SK-N-SH (cell line): ENCODE measurements around the gene PTPRF.

ENCODE experiments used
- USF1 ChIP-seq: IDR thresholded peaks from 2 replicates; pipeline ENCODE4 v1.4.0; 2012; ENCODE audit warnings: low read depth, borderline replicate concordance
- USF2 ChIP-seq: fragments of 150-350 bp; IDR thresholded peaks from 2 replicates; pipeline ENCODE4 v1.6.1; 2017; ENCODE audit warnings: antibody characterized with exemption, low read length, low read depth, borderline replicate concordance
- TF ChIP-seq, protein P1 (sequence below): fragments of 200-600 bp; sonication (generic); IDR thresholded peaks from 2 replicates; pipeline ENCODE4 v1.6.1; 2017; ENCODE audit warnings: antibody characterized with exemption, mild to moderate bottlenecking, moderate library complexity

GRCh38 chr1:43543567-43543966 lies 12.9 kb downstream of the PTPRF start:
- TF ChIP-seq, protein P1, sequence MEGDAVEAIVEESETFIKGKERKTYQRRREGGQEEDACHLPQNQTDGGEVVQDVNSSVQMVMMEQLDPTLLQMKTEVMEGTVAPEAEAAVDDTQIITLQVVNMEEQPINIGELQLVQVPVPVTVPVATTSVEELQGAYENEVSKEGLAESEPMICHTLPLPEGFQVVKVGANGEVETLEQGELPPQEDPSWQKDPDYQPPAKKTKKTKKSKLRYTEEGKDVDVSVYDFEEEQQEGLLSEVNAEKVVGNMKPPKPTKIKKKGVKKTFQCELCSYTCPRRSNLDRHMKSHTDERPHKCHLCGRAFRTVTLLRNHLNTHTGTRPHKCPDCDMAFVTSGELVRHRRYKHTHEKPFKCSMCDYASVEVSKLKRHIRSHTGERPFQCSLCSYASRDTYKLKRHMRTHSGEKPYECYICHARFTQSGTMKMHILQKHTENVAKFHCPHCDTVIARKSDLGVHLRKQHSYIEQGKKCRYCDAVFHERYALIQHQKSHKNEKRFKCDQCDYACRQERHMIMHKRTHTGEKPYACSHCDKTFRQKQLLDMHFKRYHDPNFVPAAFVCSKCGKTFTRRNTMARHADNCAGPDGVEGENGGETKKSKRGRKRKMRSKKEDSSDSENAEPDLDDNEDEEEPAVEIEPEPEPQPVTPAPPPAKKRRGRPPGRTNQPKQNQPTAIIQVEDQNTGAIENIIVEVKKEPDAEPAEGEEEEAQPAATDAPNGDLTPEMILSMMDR: no peak
- no peak for TF ChIP-seq USF2
- TF ChIP-seq USF1: no peak
